Activated CD8-positive, alpha-beta memory T cell treated with anti-CD3 and anti-CD28 coated beads, Interleukin-2, amount 50 U/mL, for 4 hours (primary cell): ENCODE measurements around the gene TCEAL6.
A peak's percentile ranks its signal among the peaks of the same experiment; 100 is the strongest.
"Not testable (repeated sequence)": the region's sequence is repeated elsewhere in the genome, so short reads cannot be mapped to it uniquely, and the experiment has no call there.

Experiments used
- DNase-seq: peaks from one replicate; pipeline ENCODE4 v3.0.0-alpha.2; 2020

The TCEAL6 gene

GRCh38 chrX:102142274-102142673, at the start of gene TCEAL6:
TSS of gene TCEAL6 (minus strand) at chrX:102142481.
- DNase-seq: not testable (repeated sequence)

- no peak for DNase-seq
Measured at GRCh38 chrX:102185967-102186720, 43.9 kb upstream of the TCEAL6 start.

- DNase-seq: peak; percentile 49
Measured at GRCh38 chrX:102155806-102156179, 13.5 kb upstream of the TCEAL6 start, which contains the start of gene BEX5. TSS of gene BEX5 (minus strand) at chrX:102155977. CDS start at chrX:102154265, 1,712 bp downstream.

GRCh38 chrX:102154900-102155805, 12.9 kb upstream of the TCEAL6 start:
- peak; percentile 19 for DNase-seq

- DNase-seq: no peak
Measured at GRCh38 chrX:102154218-102154860, 12.1 kb upstream of the TCEAL6 start.

GRCh38 chrX:102141631-102142030, 650 bp downstream of the TCEAL6 start:
- not testable (repeated sequence) for DNase-seq

GRCh38 chrX:102140876-102141275, 1.4 kb downstream of the TCEAL6 start:
- DNase-seq: not testable (repeated sequence)

- no peak for DNase-seq
Measured at GRCh38 chrX:102138064-102138463, 4.2 kb downstream of the TCEAL6 start.

GRCh38 chrX:102129473-102129872, 12.8 kb downstream of the TCEAL6 start:
- DNase-seq: no peak

GRCh38 chrX:102126863-102127262, 15.4 kb downstream of the TCEAL6 start:
- no peak for DNase-seq

- DNase-seq: not testable (repeated sequence)
Measured at GRCh38 chrX:102126080-102126818, 16.0 kb downstream of the TCEAL6 start.

GRCh38 chrX:102125436-102125835, 16.8 kb downstream of the TCEAL6 start, which contains the start of gene TCEAL2:
TSS of gene TCEAL2 (plus strand) at chrX:102125679. CDS start at chrX:102126831, 1,152 bp downstream.
- peak; percentile 30 for DNase-seq

- not testable (repeated sequence) for DNase-seq
Measured at GRCh38 chrX:102125014-102125413, 17.3 kb downstream of the TCEAL6 start.

- no peak for DNase-seq
Measured at GRCh38 chrX:102115748-102116147, 26.5 kb downstream of the TCEAL6 start.

- DNase-seq: no peak
Measured at GRCh38 chrX:102113367-102113766, 28.9 kb downstream of the TCEAL6 start.
